A549 (cell line): ENCODE measurements around the gene KAT6B.

Experiments used
- MYC ChIP-seq: IDR thresholded peaks from 2 replicates; pipeline ENCODE4 v1.6.1; 2012; ENCODE audit warnings: mild to moderate bottlenecking, inconsistent platforms, low read length, improper control_type of control experiment, borderline replicate concordance
- RAD21 ChIP-seq, 2 experiments: fragments of >200 bp in 1 of 2; sonication (Bioruptor Twin) in 1 of 2; formaldehyde crosslinking in 1 of 2; IDR thresholded peaks in 1 of 2; conservative IDR thresholded peaks in 1 of 2; 2 replicates in 1 of 2; 3 replicates in 1 of 2; pipeline ENCODE4 v1.6.1; 2012 to 2018; ENCODE audit warnings: inconsistent platforms in 1 of 2
- TF ChIP-seq, protein P1 (sequence below): fragments of >200 bp; sonication (Bioruptor Twin); formaldehyde crosslinking; IDR thresholded peaks from 3 replicates; pipeline ENCODE4 v1.5.1; 2016

DNA sequence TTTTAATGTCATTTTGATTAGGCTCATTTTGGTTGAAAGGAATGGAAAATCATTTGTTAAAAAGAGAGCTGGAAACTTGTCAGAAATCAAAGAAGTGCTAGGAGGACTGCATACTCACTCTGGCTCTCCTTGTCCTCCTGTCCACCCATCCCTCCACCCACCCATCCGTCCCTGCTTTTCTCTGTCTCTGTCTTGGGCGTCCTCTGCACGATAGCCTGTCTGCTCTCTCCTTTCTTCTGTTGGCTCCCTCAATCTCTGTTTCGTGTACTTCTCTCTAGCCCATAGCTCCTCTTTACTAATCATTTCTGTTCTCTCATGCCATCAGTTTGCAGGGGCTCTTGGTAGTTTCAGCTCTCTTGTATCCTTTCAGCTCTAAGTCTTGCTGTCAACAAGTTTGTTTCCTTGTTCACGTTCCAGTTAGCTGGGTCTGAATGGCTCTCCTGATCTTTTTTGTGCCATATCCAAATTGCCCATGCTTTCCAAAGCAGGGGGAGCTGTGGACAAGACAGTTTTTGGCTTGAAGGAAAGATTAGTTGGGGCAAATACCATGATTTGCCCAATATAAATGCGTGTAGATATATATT, 75.6 kb downstream of the KAT6B start:
- TF ChIP-seq, protein P1, sequence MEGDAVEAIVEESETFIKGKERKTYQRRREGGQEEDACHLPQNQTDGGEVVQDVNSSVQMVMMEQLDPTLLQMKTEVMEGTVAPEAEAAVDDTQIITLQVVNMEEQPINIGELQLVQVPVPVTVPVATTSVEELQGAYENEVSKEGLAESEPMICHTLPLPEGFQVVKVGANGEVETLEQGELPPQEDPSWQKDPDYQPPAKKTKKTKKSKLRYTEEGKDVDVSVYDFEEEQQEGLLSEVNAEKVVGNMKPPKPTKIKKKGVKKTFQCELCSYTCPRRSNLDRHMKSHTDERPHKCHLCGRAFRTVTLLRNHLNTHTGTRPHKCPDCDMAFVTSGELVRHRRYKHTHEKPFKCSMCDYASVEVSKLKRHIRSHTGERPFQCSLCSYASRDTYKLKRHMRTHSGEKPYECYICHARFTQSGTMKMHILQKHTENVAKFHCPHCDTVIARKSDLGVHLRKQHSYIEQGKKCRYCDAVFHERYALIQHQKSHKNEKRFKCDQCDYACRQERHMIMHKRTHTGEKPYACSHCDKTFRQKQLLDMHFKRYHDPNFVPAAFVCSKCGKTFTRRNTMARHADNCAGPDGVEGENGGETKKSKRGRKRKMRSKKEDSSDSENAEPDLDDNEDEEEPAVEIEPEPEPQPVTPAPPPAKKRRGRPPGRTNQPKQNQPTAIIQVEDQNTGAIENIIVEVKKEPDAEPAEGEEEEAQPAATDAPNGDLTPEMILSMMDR, result no peak
- no peak for TF ChIP-seq RAD21 (conservative IDR thresholded peaks at IDR 0.05 in 1 of 2, IDR thresholded peaks at IDR 0.05 in 1 of 2)
- no peak for TF ChIP-seq MYC
